IPS-NIHi7 (cell line): ENCODE results near the gene UGT1A10.

Source experiments
- DNase-seq: peaks from one replicate; pipeline ENCODE4 v3.0.0; 2012; ENCODE audit warnings: mixed read lengths; ENCODE audit errors: extremely low spot score

The UGT1A10 gene

GRCh38 chr2:233773854-233774253 is 137.6 kb downstream of the UGT1A10 start:
- DNase-seq = no peak

DNA sequence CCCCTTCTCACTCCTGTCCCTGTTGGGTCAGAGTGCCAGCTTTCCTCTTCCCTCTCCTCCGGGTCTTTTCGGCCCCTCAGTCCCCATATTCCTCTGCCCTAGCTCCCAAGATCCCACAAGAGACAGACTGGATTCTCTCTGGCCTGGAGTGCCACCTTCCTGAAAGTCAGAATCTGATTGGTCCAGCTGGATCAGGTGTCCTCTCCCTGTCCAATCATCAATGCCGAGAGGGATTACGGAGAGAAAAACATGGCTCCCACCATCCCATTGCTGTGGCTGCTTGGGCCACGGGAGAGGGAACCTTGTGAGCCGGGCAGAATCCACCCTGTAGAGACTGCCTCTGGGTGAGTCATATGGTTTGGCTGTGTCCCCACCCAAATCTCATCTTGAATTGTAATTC is 139.2 kb downstream of the UGT1A10 start:
- no peak for DNase-seq

DNA sequence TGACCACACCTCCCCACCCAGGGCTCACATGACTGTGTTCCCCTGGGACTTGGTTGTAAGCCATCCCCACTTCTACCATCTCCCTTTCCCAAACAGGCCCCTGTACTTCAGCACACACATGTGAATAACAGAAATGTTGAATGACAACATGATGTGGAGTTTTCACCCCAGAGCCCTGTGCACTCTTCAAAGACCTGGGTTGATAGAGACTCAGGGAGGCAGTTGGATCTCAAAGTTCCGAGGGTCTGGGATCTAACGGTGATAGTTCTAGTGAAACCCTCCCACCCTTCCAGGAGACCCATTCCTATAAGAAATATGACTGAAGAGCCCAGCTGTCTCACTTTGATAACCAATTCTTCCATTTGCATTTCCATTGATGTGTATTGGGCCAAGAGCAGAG is 141.8 kb downstream of the UGT1A10 start, which contains the start of gene MROH2A:
Gene MROH2A (plus strand): TSS at position 301 of the 400 bp plus-strand sequence. CDS start 1,029 bp downstream, outside the sequence.
- no peak for DNase-seq

DNA sequence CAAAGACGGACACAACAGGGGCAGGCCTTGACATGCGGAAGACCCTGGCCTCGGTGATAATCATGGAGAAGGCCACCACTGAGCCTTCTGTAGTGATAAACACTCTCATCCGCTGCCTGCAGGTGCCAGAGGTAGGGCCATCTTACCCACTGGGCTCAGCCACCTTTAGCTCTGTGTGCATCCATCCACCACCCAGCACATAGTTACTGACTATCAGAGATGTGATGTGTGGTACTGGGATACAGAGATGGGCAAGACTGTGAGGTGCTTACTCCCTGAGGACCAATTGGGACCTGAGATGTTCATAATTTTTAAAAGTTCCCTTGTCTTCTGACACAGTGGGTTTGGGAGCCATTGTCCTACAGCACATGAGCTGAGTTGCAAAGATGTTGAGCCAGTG is 143.5 kb downstream of the UGT1A10 start:
- DNase-seq = no peak

- DNase-seq = no peak
These were observed 144.5 kb downstream of the UGT1A10 start for GRCh38 chr2:233780771-233781170.

- no peak for DNase-seq
These were observed 153.3 kb downstream of the UGT1A10 start for GRCh38 chr2:233789554-233789953.

DNA sequence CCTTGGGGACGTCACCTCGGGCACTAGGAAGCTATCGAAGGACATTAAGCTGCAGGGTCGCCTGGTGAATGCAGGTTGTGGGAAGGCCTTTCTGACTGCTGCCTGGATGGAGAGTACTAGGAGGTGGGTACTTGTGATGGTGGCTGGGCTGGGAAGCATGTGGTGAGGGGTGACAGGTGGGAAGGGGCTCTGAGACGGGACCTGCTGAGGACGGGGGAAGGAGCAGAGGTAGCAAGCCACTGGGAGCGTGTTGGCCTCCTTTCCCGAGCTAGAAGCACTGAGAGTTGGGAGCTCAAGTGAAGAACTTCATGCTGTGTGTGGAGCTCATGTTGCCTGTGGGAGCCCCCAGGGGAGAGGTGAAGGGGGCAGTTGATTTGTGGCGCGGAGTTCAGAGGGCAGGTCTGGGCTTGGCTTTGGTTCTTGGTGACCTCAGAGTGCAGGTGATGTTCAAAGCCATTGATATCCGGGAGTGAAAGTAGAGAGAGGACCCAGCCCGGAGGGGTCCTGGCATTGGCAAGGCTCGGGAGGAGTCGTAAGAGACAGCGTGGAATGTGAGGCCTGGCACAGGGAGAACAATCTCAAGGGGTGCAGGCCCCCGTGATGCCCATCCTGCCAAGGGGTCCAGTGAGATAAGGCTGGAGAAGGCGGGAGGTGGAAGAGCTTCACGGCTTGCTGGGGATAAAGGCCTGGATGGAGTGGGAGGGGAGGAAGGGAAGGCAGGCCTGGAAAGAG is 155.1 kb downstream of the UGT1A10 start:
- no peak for DNase-seq

DNA sequence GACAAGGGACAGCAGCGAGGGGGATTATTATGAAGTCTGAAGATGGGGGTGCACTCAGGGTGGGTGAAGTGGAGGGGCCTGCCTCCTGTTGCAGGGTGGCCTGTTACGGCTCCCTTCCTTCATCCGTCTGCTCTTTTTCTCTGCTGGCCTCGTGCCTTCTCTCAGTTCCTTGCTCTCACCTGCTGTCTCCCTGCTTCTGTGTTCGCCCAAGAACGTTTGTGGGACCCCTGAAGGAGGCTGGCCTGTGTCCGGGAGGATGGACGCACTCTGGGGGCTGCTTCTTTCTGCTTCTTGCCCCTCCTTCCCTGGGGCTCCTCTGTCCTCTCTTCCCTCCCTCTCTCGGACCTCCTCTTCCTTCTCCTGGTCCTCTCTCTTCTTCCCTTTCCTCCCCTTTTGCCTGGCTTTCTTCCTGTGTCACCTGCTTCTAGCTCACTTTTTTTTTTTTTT is 155.7 kb downstream of the UGT1A10 start:
- DNase-seq = no peak

DNA sequence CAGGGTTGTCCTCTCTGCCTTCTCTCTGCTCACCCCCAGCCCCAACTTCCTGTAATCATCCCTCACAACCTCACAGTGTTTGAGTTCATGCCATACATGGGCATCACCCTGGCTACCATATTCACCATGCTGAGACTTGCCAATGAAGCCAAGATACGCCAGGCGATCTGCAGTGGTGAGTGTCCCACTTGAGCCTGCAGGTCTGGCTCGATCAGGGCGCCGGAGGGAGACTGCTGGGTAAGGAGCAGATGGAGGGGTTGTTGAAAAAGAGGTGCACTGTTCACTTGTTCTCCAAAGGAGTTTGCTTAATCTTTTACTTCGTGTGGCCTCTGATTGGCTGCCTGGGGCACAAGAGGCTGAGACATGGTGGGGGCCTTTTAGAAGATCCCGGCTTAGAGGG is 156.5 kb downstream of the UGT1A10 start:
- DNase-seq = no peak

DNA sequence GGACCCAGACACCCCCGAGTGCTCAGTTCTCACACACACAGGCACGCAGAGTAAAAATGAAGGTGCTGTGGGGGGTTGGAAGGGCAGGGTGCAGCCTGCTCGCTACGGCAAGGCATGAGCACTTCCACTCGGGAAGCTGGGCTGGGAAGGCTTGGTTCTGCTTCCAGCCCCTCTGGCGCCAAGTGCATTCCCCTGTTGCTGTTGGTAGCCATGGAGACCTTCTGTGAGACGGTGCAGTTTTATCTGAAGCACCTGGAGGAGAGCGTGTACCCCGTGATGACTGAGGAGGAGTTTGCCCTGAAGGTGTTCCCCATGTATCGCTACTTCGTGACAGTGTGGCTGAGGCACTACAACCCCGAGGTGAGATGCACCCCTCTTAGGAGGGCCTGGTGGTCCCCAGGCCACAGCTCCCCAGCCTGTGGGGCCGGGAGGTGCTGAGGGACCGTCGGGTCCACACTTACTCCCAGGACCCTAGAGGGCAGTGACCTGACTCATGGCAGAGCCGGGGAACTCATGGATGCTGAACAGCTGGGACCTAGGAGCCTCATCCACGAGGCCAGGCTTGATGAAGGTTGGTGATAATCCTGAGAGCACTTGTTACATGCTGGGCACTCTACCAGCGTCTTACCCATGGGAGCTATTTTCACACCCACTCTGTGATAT is 157.3 kb downstream of the UGT1A10 start:
- no peak for DNase-seq

DNA sequence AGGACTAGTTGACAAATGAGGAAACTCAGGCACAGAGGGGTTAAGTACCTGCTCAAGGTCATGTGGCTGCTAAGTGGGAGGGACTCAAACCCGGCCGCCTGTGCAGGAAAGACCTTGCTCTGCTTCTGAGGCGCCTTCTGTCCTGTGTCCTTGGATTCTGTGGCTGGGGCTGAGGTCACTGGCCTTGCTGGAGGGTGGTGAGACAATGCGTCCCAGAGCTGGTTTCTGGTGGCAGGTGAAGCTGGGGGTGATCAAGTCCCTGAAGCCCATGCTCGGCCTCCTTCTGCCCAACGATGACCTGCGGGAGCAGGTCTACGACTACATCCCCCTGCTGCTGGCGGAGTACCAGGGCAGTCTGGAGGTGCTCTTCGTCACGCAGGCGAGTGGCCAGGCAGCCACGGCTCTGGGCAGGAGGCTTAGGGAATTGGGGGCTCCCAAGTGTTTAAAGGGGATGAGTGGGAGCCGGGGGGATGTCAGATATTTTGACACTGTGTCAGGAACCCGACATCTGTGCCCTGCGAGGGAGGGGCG is 157.9 kb downstream of the UGT1A10 start:
- DNase-seq = no peak

- DNase-seq = no peak
These were observed 159.5 kb downstream of the UGT1A10 start for GRCh38 chr2:233795735-233796171.

DNA sequence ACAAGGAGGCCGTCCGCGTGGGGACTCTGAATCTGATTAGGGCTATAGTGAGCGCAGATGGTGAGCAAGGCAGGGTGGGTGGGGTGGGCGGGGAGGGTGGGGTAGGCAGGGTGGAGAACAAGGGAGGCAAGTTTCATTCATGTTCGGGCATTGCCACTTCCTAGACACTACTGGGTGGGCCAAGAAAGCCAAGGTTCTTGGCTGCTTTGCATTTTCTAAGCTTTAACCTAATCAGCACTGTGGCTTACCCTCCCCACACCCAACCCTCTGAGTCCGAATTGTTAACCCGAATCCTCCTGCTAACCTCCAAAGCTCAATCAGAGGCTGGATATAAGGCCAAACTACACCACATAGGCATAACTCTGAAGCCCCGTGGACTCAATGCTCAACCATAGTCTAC is 160.0 kb downstream of the UGT1A10 start:
- no peak for DNase-seq

GRCh38 chr2:233798335-233799086 is 162.3 kb downstream of the UGT1A10 start:
- DNase-seq = no peak

GRCh38 chr2:233799087-233799665 is 162.9 kb downstream of the UGT1A10 start:
- DNase-seq = no peak

GRCh38 chr2:233799716-233800115 is 163.5 kb downstream of the UGT1A10 start:
- no peak for DNase-seq

DNA sequence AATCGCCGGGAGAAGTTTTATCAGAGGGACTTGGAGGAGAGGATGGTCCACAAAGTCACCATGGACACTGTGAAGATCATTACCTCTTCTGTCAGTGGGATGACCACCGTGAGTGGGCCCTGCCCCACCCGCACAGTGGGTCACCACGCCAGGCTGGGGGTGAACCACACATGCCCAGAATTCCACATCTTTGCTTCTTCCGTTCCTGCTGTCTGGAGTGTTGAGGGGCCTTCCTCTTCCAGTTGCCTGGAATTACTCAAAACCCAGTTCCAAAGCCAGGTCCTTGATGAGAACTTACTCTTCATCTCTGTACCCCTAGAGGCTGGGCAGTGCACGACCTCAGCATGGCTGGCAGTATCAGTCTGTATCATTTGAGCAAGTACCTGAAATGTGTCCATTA is 164.0 kb downstream of the UGT1A10 start:
- DNase-seq = no peak

- no peak for DNase-seq
These were observed 165.3 kb downstream of the UGT1A10 start for GRCh38 chr2:233801357-233802131.

- no peak for DNase-seq
These were observed 166.0 kb downstream of the UGT1A10 start for GRCh38 chr2:233802132-233802815.

DNA sequence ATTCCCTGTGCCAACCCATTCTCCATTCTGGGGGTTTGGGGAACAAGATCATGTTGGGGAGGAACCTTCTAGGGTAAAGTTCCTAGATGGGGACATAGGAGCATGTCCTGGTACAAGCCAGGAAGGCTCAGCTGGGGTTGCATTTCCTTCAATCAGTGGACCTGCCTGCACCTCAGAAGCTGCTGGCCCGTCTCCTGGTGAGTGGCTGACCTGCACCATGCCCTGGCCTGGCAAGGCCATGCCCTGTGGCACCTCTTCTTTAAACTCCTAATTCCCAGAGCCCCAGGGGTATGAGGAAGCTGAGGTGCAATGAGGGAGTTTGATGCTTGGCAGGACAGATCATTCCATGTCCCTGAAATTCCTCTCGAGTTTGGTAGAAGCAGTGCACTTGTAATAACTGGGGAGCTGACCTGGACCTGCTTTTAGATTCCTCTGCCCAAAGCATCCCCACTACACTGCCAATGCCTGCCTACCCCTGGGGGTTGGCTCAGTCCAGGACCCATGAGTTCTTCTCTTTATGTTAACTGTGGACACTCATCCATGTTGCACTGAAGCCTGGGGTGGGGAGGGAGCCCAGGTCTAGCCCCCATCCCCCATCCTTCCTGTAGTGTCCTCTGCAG is 167.2 kb downstream of the UGT1A10 start:
- DNase-seq = no peak
